HG02943 (cell line): ENCODE measurements around the gene SCML1.

Source experiments
- ATAC-seq: cut with Tn5 transposase; IDR thresholded peaks from one replicate; pipeline ENCODE4 v1.9.1; 2021; ENCODE audit warnings: mild to moderate bottlenecking, low read depth, moderate library complexity; ENCODE audit not compliant: unreplicated experiment

SCML1 gene

GRCh38 chrX:17787557-17787956 lies 50.3 kb downstream of the SCML1 start:
- ATAC-seq: no peak

- ATAC-seq: no peak
Measured at GRCh38 chrX:17788439-17788838, 51.1 kb downstream of the SCML1 start.

- ATAC-seq: no peak
Measured at GRCh38 chrX:17788956-17789562, 51.8 kb downstream of the SCML1 start.

- ATAC-seq: no peak
Measured at GRCh38 chrX:17792826-17793225, 55.5 kb downstream of the SCML1 start.

- ATAC-seq: no peak
Measured at GRCh38 chrX:17798921-17799320, 61.6 kb downstream of the SCML1 start.

GRCh38 chrX:17801431-17801830 lies 64.1 kb downstream of the SCML1 start:
- no peak for ATAC-seq

- no peak for ATAC-seq
Measured at GRCh38 chrX:17802756-17803155, 65.5 kb downstream of the SCML1 start.

GRCh38 chrX:17803449-17803848 lies 66.2 kb downstream of the SCML1 start:
- ATAC-seq: no peak
